ENCODE measurements around the gene PPARA.

GRCh38 chr22:46115755-46116490 lies 34.4 kb upstream of the PPARA start:
- TF ChIP-seq POLR2A (IDR thresholded peaks at IDR 0.05; ENCODE audit: low read depth, low read length) = no peak
- TF ChIP-seq CEBPB (IDR thresholded peaks at IDR 0.05; ENCODE audit: low read depth, low read length) = no peak
- TF ChIP-seq, protein P1, sequence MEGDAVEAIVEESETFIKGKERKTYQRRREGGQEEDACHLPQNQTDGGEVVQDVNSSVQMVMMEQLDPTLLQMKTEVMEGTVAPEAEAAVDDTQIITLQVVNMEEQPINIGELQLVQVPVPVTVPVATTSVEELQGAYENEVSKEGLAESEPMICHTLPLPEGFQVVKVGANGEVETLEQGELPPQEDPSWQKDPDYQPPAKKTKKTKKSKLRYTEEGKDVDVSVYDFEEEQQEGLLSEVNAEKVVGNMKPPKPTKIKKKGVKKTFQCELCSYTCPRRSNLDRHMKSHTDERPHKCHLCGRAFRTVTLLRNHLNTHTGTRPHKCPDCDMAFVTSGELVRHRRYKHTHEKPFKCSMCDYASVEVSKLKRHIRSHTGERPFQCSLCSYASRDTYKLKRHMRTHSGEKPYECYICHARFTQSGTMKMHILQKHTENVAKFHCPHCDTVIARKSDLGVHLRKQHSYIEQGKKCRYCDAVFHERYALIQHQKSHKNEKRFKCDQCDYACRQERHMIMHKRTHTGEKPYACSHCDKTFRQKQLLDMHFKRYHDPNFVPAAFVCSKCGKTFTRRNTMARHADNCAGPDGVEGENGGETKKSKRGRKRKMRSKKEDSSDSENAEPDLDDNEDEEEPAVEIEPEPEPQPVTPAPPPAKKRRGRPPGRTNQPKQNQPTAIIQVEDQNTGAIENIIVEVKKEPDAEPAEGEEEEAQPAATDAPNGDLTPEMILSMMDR (conservative IDR thresholded peaks at IDR 0.05; ENCODE audit: low read depth, low read length) = no peak
- no peak for TF ChIP-seq RAD21 (IDR thresholded peaks at IDR 0.05; ENCODE audit: low read length)
- TF ChIP-seq FOS (IDR thresholded peaks at IDR 0.05; ENCODE audit: low read depth, low read length) = no peak
- no peak for TF ChIP-seq MAFK (IDR thresholded peaks at IDR 0.05; ENCODE audit: low read depth, low read length)
- TF ChIP-seq USF2 (IDR thresholded peaks at IDR 0.05; ENCODE audit: low read depth, low read length) = no peak
- TF ChIP-seq RCOR1 (IDR thresholded peaks at IDR 0.05; ENCODE audit: insufficient replicate concordance, low read length) = no peak

Data from IMR-90 (cell line).